H9 (cell line): ENCODE data around the gene FAM227A. TPM values are rescaled to one million over a fixed set of nuclear protein-coding genes. Genes with fewer than 3 reads are reported as not detected.

Experiments used
- DNase-seq: peaks from one replicate; pipeline ENCODE4 v3.0.0-alpha.2; 2017
- H2AFZ ChIP-seq: one replicate; pipeline ENCODE4 v1.6.1; 2013; ENCODE audit warnings: mild to moderate bottlenecking, low read length, control low read depth, moderate library complexity
- H2AK5ac ChIP-seq: 2 replicates; pipeline ENCODE4 v1.6.1; 2013; ENCODE audit warnings: low read length, control low read depth, mixed read lengths; ENCODE audit not compliant: insufficient read length
- H2BK120ac ChIP-seq: one replicate; pipeline ENCODE4 v1.6.1; 2013; ENCODE audit warnings: low read depth, mild to moderate bottlenecking, low read length, control low read depth, inconsistent platforms; ENCODE audit not compliant: poor library complexity, severe bottlenecking
- H2BK12ac ChIP-seq: 2 replicates; pipeline ENCODE4 v1.6.1; 2013; ENCODE audit warnings: low read length, control low read depth, mixed read lengths, low read depth; ENCODE audit not compliant: insufficient read length
- H2BK15ac ChIP-seq: 2 replicates; pipeline ENCODE4 v1.6.1; 2013; ENCODE audit warnings: low read depth, low read length, control low read depth
- H2BK20ac ChIP-seq: one replicate; pipeline ENCODE4 v1.6.1; 2013; ENCODE audit warnings: low read depth, mild to moderate bottlenecking, low read length, control low read depth, inconsistent platforms; ENCODE audit not compliant: poor library complexity, severe bottlenecking
- H2BK5ac ChIP-seq: 2 replicates; pipeline ENCODE4 v1.6.1; 2013; ENCODE audit warnings: low read length, control low read depth, mixed read lengths; ENCODE audit not compliant: insufficient read length
- H3K14ac ChIP-seq: 2 replicates; pipeline ENCODE4 v1.6.1; 2013; ENCODE audit warnings: low read length, control low read depth; ENCODE audit not compliant: insufficient read depth
- H3K18ac ChIP-seq: 2 replicates; pipeline ENCODE4 v1.6.1; 2013; ENCODE audit warnings: low read depth, mild to moderate bottlenecking, mixed read lengths, low read length, control low read depth; ENCODE audit not compliant: insufficient read length
- H3K23ac ChIP-seq: 2 replicates; pipeline ENCODE4 v1.6.1; 2013; ENCODE audit warnings: low read length, control low read depth, mixed read lengths, low read depth; ENCODE audit not compliant: insufficient read length
- H3K23me2 ChIP-seq: 2 replicates; pipeline ENCODE4 v1.6.1; 2013; ENCODE audit warnings: low read depth, mild to moderate bottlenecking, mixed read lengths, low read length, control low read depth; ENCODE audit not compliant: insufficient read length, poor library complexity, severe bottlenecking
- H3K27ac ChIP-seq: 2 replicates; pipeline ENCODE4 v1.5.1; 2013; ENCODE audit warnings: low read length, control low read depth, mixed read lengths, low read depth; ENCODE audit not compliant: insufficient read length
- H3K27me3 ChIP-seq: 2 replicates; pipeline ENCODE4 v1.6.1; 2013; ENCODE audit warnings: low read length, control low read depth, inconsistent platforms; ENCODE audit not compliant: insufficient read depth
- H3K4ac ChIP-seq: 2 replicates; pipeline ENCODE4 v1.6.1; 2013; ENCODE audit warnings: low read depth, mild to moderate bottlenecking, control low read depth, inconsistent platforms, low read length, moderate library complexity
- H3K4me1 ChIP-seq: 2 replicates; pipeline ENCODE4 v1.6.1; 2013; ENCODE audit warnings: low read length, control low read depth, inconsistent platforms; ENCODE audit not compliant: insufficient read depth
- H3K4me2 ChIP-seq: 2 replicates; pipeline ENCODE4 v1.6.1; 2013; ENCODE audit warnings: low read length, control low read depth, mixed read lengths; ENCODE audit not compliant: insufficient read length, insufficient read depth
- H3K56ac ChIP-seq: 2 replicates; pipeline ENCODE4 v1.6.1; 2013; ENCODE audit warnings: low read depth, mild to moderate bottlenecking, mixed read lengths, low read length, control low read depth; ENCODE audit not compliant: insufficient read length
- H3K79me1 ChIP-seq: 2 replicates; pipeline ENCODE4 v1.6.1; 2013; ENCODE audit warnings: low read depth, mild to moderate bottlenecking, moderate library complexity, low read length, control low read depth, inconsistent platforms; ENCODE audit not compliant: insufficient read depth, poor library complexity, severe bottlenecking
- H3K79me2 ChIP-seq: 2 replicates; pipeline ENCODE4 v1.6.1; 2013; ENCODE audit warnings: low read length, control low read depth, inconsistent platforms; ENCODE audit not compliant: insufficient read depth
- H3K9ac ChIP-seq: 2 replicates; pipeline ENCODE4 v1.6.1; 2013; ENCODE audit warnings: low read length, control low read depth, mixed read lengths; ENCODE audit not compliant: insufficient read length; ENCODE audit errors: extremely low read depth
- H3K9me3 ChIP-seq: one replicate; pipeline ENCODE4 v1.6.1; 2013; ENCODE audit warnings: low read depth, low read length, inconsistent platforms; ENCODE audit not compliant: control insufficient read depth
- H3T11ph ChIP-seq: one replicate; pipeline ENCODE4 v1.6.1; 2013; ENCODE audit warnings: mild to moderate bottlenecking, low read length, control low read depth, inconsistent platforms
- H4K20me1 ChIP-seq: one replicate; pipeline ENCODE4 v1.6.1; 2013; ENCODE audit not compliant: control insufficient read depth, insufficient read length, insufficient read depth
- H4K5ac ChIP-seq: 2 replicates; pipeline ENCODE4 v1.6.1; 2013; ENCODE audit warnings: low read depth, mild to moderate bottlenecking, mixed read lengths, low read length, control low read depth; ENCODE audit not compliant: insufficient read length
- H4K8ac ChIP-seq: replicated peaks from 2 replicates; pipeline ENCODE4 v1.6.1; 2013; ENCODE audit warnings: low read length, control low read depth, mixed read lengths, low read depth; ENCODE audit not compliant: insufficient read length
- H4K91ac ChIP-seq: 2 replicates; pipeline ENCODE4 v1.6.1; 2013; ENCODE audit warnings: low read depth, mild to moderate bottlenecking, moderate library complexity, mixed read lengths, low read length, control low read depth; ENCODE audit not compliant: insufficient read length
- H3K27ac Mint-ChIP-seq, 3 experiments: 2 replicates in 2 of 3; 3 replicates in 1 of 3; pipeline ENCODE4 v1.8.0; 2020 to 2021; ENCODE audit warnings: mixed read lengths in 3 of 3, mild to moderate bottlenecking in 1 of 3, moderate library complexity in 1 of 3
- H3K27me3 Mint-ChIP-seq: 2 replicates; pipeline ENCODE4 v1.8.0; 2021; ENCODE audit warnings: low read depth, mild to moderate bottlenecking, moderate library complexity, mixed read lengths
- H3K36me3 Mint-ChIP-seq, 3 experiments: 2 replicates in 2 of 3; 3 replicates in 1 of 3; pipeline ENCODE4 v1.8.0; 2020 to 2021; ENCODE audit warnings: low read depth in 3 of 3, mixed read lengths in 3 of 3; ENCODE audit not compliant: insufficient read depth in 1 of 3
- H3K4me1 Mint-ChIP-seq, 2 experiments: 2 replicates each; pipeline ENCODE4 v1.8.0; 2020; ENCODE audit warnings: mixed read lengths in 2 of 2
- H3K4me3 Mint-ChIP-seq, 2 experiments: 2 replicates in 1 of 2; 3 replicates in 1 of 2; pipeline ENCODE4 v1.8.0; 2020 to 2021; ENCODE audit warnings: mild to moderate bottlenecking in 2 of 2, mixed read lengths in 2 of 2, moderate library complexity in 1 of 2
- H3K9me3 Mint-ChIP-seq, 2 experiments: 2 replicates in 1 of 2; 3 replicates in 1 of 2; pipeline ENCODE4 v1.8.0; 2020; ENCODE audit warnings: mild to moderate bottlenecking in 2 of 2, mixed read lengths in 2 of 2, moderate library complexity in 1 of 2
- WGBS: extraction: QIAGEN DNeasy Blood & Tissue Kit; methylation state at CpG from one replicate; pipeline ENCODE4 v1.1.7; 2013; ENCODE audit warnings: missing lambda C conversion rate, low lambda C conversion rate, mixed read lengths; ENCODE audit not compliant: insufficient read length; ENCODE audit errors: extremely low coverage; 5-methylcytosine and 5-hydroxymethylcytosine counted together
- total RNA-seq: library from RNA; stranded (reverse); gene quantifications from 2 replicates; pipeline ENCODE4 v1.2.1, GENCODE V29; 2021
- TF ChIP-seq, protein P1 (sequence below): fragments of 200-600 bp; sonication (generic); conservative IDR thresholded peaks from 3 replicates; pipeline ENCODE4 v1.8.0; 2021; ENCODE audit warnings: antibody characterized with exemption, mild to moderate bottlenecking

FAM227A gene
- total RNA-seq, 1 experiment from 2014 or later = 3.6 TPM

DNA sequence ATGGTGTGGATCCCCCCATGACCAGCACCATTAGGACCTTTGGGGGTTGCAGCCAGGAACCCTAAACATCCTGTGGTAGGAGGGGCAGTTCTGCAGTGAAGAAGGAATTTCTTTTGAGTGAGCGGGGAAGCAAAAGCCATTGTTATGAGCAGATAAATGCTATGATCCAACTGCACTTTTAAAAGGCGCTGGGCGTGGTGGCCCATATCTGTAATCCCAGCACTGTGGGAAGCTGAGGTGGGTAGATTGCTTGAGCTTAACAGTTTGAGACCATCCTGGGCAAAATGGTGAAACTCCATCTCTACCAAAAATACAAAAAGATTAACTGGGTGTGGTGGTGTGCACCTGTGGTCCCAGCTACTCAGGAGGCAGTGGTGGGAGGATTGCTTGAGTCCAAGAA lies 19.6 kb upstream of the FAM227A start:
- no peak overlapping the region for H3K4me2 ChIP-seq
- H2AK5ac ChIP-seq = no peak overlapping the region
- no peak overlapping the region for H2BK12ac ChIP-seq
- H3K79me2 ChIP-seq = no peaks in the 10 kb centered on the region
- H3K27me3 ChIP-seq = no peaks in the 10 kb centered on the region
- H3K23me2 ChIP-seq = no peaks in the 10 kb centered on the region
- no peaks in the 10 kb centered on the region for H3K79me1 ChIP-seq
- no peak overlapping the region for H3K4me3 Mint-ChIP-seq
- WGBS = no CpG with 5 or more reads among the region's 3 CpGs
- H2BK15ac ChIP-seq = no peak overlapping the region
- no peak overlapping the region for H4K5ac ChIP-seq
- H3K9me3 ChIP-seq = no peaks in the 10 kb centered on the region
- no peaks in the 10 kb centered on the region for H3K4me1 ChIP-seq
- no peak overlapping the region for H3T11ph ChIP-seq
- H3K18ac ChIP-seq = no peak overlapping the region
- H3K9me3 Mint-ChIP-seq = no peaks in the 10 kb centered on the region
- no peak overlapping the region for H3K4ac ChIP-seq
- H4K8ac ChIP-seq = no peak overlapping the region
- H3K27me3 Mint-ChIP-seq = no peaks in the 10 kb centered on the region
- DNase-seq = no peak
- H3K36me3 Mint-ChIP-seq = peaks cover 10 to 23% (median 19%) of the 10 kb centered on the region in 3 experiments; a peak in 6 of 7 replicates
- H3K27ac ChIP-seq = no peak overlapping the region
- H4K20me1 ChIP-seq = no peaks in the 10 kb centered on the region
- H2BK5ac ChIP-seq = no peak overlapping the region
- no peaks in the 10 kb centered on the region for H3K4me1 Mint-ChIP-seq
- no peak overlapping the region for H3K9ac ChIP-seq
- H3K23ac ChIP-seq = no peak overlapping the region
- H3K14ac ChIP-seq = no peak overlapping the region
- no peak overlapping the region for H2BK20ac ChIP-seq
- H2AFZ ChIP-seq = no peak overlapping the region
- H3K27ac Mint-ChIP-seq = peak overlapping the region in 2 of 3 experiments; percentile 33 to 50; a peak in 2 of 7 replicates
- TF ChIP-seq, protein P1, sequence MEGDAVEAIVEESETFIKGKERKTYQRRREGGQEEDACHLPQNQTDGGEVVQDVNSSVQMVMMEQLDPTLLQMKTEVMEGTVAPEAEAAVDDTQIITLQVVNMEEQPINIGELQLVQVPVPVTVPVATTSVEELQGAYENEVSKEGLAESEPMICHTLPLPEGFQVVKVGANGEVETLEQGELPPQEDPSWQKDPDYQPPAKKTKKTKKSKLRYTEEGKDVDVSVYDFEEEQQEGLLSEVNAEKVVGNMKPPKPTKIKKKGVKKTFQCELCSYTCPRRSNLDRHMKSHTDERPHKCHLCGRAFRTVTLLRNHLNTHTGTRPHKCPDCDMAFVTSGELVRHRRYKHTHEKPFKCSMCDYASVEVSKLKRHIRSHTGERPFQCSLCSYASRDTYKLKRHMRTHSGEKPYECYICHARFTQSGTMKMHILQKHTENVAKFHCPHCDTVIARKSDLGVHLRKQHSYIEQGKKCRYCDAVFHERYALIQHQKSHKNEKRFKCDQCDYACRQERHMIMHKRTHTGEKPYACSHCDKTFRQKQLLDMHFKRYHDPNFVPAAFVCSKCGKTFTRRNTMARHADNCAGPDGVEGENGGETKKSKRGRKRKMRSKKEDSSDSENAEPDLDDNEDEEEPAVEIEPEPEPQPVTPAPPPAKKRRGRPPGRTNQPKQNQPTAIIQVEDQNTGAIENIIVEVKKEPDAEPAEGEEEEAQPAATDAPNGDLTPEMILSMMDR = no peak
- H2BK120ac ChIP-seq = no peak overlapping the region
- no peak overlapping the region for H3K56ac ChIP-seq
- H4K91ac ChIP-seq = no peak overlapping the region
